Activated CD4-positive, alpha-beta memory T cell treated with anti-CD3 and anti-CD28 coated beads, Interleukin-2, amount 10 ng/mL, durations not matched to agents 7 days and 5 days (primary cell): ENCODE data around the gene KCNMB1. TPM values are rescaled to one million over a fixed set of nuclear protein-coding genes. Genes with fewer than 3 reads are reported as not detected.

Experiments used
- CTCF ChIA-PET: fragments of 350-600 bp; sonication (Branson Sonifier 250); formaldehyde crosslinking; loops from one replicate; lab custom pipeline; 2021; ENCODE audit warnings: antibody characterized with exemption, inconsistent platforms; lab: Charles Lee
- POLR2A ChIA-PET: fragments of 350-600 bp; sonication (Branson Sonifier 250); formaldehyde crosslinking; loops from one replicate; lab custom pipeline; 2021; ENCODE audit warnings: antibody characterized with exemption; lab: Charles Lee
- DNase-seq: peaks from one replicate; pipeline ENCODE4 v3.0.0-alpha.2; 2020
- H3K27ac Mint-ChIP-seq: one replicate; pipeline ENCODE4 v1.8.0; 2021; ENCODE audit warnings: mild to moderate bottlenecking, mixed read lengths
- H3K27me3 Mint-ChIP-seq: one replicate; pipeline ENCODE4 v1.8.0; 2021; ENCODE audit warnings: mixed read lengths
- H3K36me3 Mint-ChIP-seq: one replicate; pipeline ENCODE4 v1.8.0; 2021; ENCODE audit warnings: low read depth, mixed read lengths
- H3K4me1 Mint-ChIP-seq: one replicate; pipeline ENCODE4 v1.8.0; 2021; ENCODE audit warnings: mixed read lengths
- H3K4me3 Mint-ChIP-seq: one replicate; pipeline ENCODE4 v1.8.0; 2021; ENCODE audit warnings: mild to moderate bottlenecking, mixed read lengths
- H3K9me3 Mint-ChIP-seq: one replicate; pipeline ENCODE4 v1.8.0; 2021; ENCODE audit warnings: mixed read lengths
- total RNA-seq, 2 experiments: library from RNA; stranded (reverse); gene quantifications; one replicate each; pipeline ENCODE4 v1.2.3, GENCODE V29; 2021

The KCNMB1 gene
- total RNA-seq, 2 experiments from 2014 or later = not detected

DNA sequence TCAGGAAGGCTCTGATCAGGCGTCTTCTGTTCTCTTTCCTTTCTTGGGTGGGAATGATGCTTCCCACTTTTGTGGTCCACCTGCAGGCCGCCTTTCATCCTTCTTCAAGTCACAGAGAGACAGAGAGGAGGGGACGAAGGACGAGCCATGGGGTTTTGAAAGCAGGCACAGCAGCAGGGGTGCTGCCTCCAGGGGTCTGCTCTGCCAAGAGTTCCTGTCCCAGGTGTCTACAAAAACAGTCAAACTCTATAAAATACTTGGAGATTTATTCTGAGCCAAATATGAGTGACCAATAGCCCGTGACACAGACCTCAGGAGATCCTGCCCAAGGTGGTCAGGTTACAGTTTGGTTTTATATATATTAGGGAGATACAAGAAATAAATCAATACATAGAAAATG, 57.1 kb downstream of the KCNMB1 start:
- ChIA-PET POLR2A (interaction anchor here (0.6 to 6.1 kb wide), 9 partner anchors 13 to 396 kb away, joined by 3 to 375 read pairs (median 17); partner anchors contain the start of gene LCP2), CTCF (interaction anchor here (0.9 to 5.7 kb wide), 9 partner anchors 19 to 106 kb away, joined by 5 to 109 read pairs (median 15); partner anchors contain the start of gene LCP2)
- Mint-ChIP-seq H3K36me3 (no peaks in the 10 kb centered on the region), H3K4me3 (no peak overlapping the region), H3K27me3 (no peaks in the 10 kb centered on the region), H3K9me3 (no peaks in the 10 kb centered on the region), H3K27ac (peak overlapping the region; percentile 72), H3K4me1 (peaks cover 17% of the 10 kb centered on the region)
- no peak for DNase-seq

DNA sequence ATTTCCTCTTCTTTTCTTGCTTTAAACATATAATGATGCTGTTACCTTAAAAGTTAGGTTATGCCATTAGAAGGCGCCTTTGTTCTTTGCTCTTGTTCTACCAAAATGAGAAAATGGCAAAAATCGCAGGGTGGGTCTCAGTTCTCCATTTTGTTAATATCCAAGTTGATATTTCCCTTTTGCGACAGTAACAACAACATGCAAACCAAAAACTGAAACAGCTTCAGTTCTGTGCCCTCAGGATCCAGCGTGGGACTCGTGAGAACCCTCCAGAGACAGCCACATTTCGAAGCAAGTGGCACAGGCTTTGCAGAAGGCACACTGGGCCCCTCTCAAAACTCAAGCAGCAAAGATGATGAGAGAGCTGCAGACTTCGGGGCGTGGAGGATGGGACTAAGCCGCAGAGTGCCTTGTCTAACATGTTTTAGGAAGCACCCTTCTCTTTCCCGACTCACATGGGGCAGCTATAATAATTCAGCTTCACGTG, 58.6 kb downstream of the KCNMB1 start:
- ChIA-PET POLR2A (interaction anchor here (0.7 to 6.1 kb wide), 14 partner anchors 9 to 105 kb away, joined by 3 to 375 read pairs (median 7); partner anchors contain the start of gene LCP2), CTCF (interaction anchor here (0.8 to 5.7 kb wide), 12 partner anchors 9 to 76 kb away, joined by 3 to 109 read pairs (median 11); partner anchors contain the start of gene LCP2)
- peak overlapping the region; percentile 89 for H3K27ac Mint-ChIP-seq
- H3K27me3 Mint-ChIP-seq = no peaks in the 10 kb centered on the region
- no peaks in the 10 kb centered on the region for H3K9me3 Mint-ChIP-seq
- peaks cover 3% of the 10 kb centered on the region for H3K4me1 Mint-ChIP-seq
- DNase-seq = peak; percentile 34
- H3K4me3 Mint-ChIP-seq = no peak overlapping the region
- H3K36me3 Mint-ChIP-seq = no peaks in the 10 kb centered on the region

DNA sequence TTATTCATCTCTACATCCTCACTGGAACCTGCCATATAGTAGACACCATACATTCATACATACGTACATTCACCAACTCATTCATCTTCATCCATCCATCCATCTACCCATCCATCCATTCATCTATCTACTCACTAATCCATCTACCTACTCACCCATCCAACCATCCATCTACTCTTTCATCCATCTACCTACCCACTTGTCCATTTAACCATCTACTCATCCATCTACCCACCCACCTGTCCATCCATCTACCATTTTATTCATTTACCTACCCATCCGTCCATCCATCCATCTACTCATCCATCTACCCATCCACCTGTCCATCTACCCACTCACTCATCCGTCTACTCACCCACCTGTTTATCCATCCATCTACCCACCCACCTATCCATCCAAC, 59.6 kb downstream of the KCNMB1 start:
- no peaks in the 10 kb centered on the region for H3K4me1 Mint-ChIP-seq
- CTCF ChIA-PET = interaction anchor here (1.8 to 3.5 kb wide), 2 partner anchors 63 to 103 kb away, joined by 5 to 18 read pairs; no protein-coding TSS in a partner anchor
- POLR2A ChIA-PET = interaction anchor here (2.5 to 6.1 kb wide), 4 partner anchors 10 to 57 kb away, joined by 18 to 375 read pairs (median 164); partner anchors contain the start of gene LCP2
- no peaks in the 10 kb centered on the region for H3K36me3 Mint-ChIP-seq
- H3K27me3 Mint-ChIP-seq = peaks cover 2% of the 10 kb centered on the region
- DNase-seq = no peak
- no peak overlapping the region for H3K27ac Mint-ChIP-seq
- H3K9me3 Mint-ChIP-seq = no peaks in the 10 kb centered on the region
- no peak overlapping the region for H3K4me3 Mint-ChIP-seq

DNA sequence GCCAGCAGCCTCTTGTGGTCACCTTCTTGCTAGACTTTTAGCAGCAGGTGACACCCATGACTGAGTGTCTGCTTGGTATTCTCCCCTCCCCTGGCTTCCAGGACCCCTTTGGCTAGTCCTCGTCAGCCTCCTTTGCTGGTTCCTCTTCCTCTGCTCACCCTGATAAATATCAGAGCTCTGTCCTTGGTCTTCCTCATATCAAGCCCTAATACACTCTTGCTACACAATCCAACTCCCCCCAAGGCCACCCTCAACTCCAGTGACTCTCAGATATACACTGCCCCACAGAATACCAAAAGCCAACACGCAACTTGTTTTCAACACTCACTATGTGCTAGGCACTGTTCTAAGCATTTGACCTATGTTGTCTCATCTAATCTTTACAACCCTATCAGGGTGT, 61.3 kb downstream of the KCNMB1 start:
- no peaks in the 10 kb centered on the region for H3K4me1 Mint-ChIP-seq

DNA sequence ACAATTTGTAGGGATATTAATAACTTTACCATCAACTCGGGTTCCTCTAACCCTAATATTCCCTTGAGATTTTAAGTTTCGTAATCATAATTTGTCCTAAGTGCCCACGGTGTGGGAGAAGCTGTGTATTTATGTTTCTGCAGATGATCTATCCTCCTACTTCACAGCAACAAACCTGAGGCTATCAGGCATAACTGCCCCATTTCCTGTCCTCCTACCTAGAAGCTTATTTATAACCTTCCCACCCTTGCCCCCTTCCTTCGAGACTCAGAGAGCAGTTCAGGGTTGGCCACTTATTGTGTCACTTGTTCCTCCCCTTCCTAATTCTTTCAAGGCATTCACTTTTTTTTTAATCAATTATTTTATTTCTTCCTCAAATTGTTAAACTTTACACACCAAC, 62.0 kb downstream of the KCNMB1 start:
- Mint-ChIP-seq H3K36me3 (no peaks in the 10 kb centered on the region), H3K4me1 (no peaks in the 10 kb centered on the region), H3K27ac (no peak overlapping the region), H3K27me3 (peaks cover 2% of the 10 kb centered on the region), H3K9me3 (no peaks in the 10 kb centered on the region), H3K4me3 (no peak overlapping the region)
- POLR2A ChIA-PET = interaction anchor here (0.7 to 1.6 kb wide), 2 partner anchors 24 to 35 kb away, joined by 3 to 4 read pairs; no protein-coding TSS in a partner anchor
- no peak for DNase-seq
- CTCF ChIA-PET = interaction anchor here (1.2 to 2.1 kb wide), 3 partner anchors 12 to 101 kb away, joined by 3 to 8 read pairs (median 5); no protein-coding TSS in a partner anchor

More for the DNA sequence above, 61.3 kb downstream of the KCNMB1 start:
- POLR2A ChIA-PET = interaction anchor here (1.0 to 1.6 kb wide), 2 partner anchors 25 to 49 kb away, joined by 3 to 4 read pairs; no protein-coding TSS in a partner anchor
- Mint-ChIP-seq H3K4me3 (no peak overlapping the region), H3K27ac (no peak overlapping the region), H3K36me3 (no peaks in the 10 kb centered on the region), H3K9me3 (no peaks in the 10 kb centered on the region), H3K27me3 (peaks cover 2% of the 10 kb centered on the region)
- CTCF ChIA-PET = interaction anchor here (0.5 to 1.8 kb wide), 3 partner anchors 11 to 102 kb away, joined by 4 to 8 read pairs (median 5); no protein-coding TSS in a partner anchor
- no peak for DNase-seq

Other genes starting within 250 kb of the KCNMB1 start
- gene C5orf58, start 156.4 kb downstream of the KCNMB1 start, total RNA-seq = not detected
- 100 to 1,000 TPM; 304 to 313 TPM for gene LCP2, start 91.6 kb downstream of the KCNMB1 start, total RNA-seq
- not detected for gene KCNIP1, start 114.7 kb upstream of the KCNMB1 start, total RNA-seq